Measurements from ENCODE around the gene CYTH1. TPM values are rescaled to one million over a fixed set of nuclear protein-coding genes. Genes with fewer than 3 reads are reported as not detected.

Gene CYTH1
- total RNA-seq, 2 experiments from 2014 or later = 145 to 149 TPM

DNA sequence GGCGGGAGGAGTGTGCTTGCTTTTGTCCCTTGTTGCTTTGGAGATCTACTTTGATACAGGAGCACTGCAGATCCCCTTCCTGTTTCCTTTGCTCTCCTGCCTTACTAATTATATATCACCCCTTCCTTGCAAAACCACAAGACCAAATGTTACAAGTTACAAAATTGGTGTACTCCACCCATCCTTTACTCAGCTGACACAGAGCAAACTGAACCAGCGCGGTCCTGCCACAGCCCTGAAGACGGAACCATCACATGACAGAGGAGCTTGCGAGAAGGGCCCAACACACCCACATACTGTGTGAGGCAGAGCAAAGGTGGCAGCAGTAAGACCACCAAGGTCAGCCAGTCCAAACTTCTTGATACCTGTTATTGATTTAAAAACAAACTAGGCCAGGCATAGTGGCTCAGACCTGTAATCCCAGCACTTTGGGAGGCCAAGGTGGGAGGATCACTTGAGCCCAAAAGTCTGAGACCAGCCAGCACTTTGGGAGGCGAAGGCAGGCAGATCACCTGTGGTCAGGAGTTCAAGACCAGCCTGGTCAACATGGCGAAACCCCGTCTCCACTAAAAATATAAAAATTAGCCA lies 33.2 kb downstream of the CYTH1 start:
- intact Hi-C loops (cut with micrococcal nuclease) = loop anchor here (1.0 to 5.0 kb wide), 7 partner anchors 10 to 157 kb away; no protein-coding TSS in a partner anchor
- H3K4me1 Mint-ChIP-seq (ENCODE audit: low read depth) = peaks cover 93% of the 10 kb centered on the region
- H3K27me3 Mint-ChIP-seq (ENCODE audit: low read depth) = no peaks in the 10 kb centered on the region
- DNase-seq = peak; percentile 84
- CTCF ChIA-PET = interaction anchor here (0.9 to 2.2 kb wide), 8 partner anchors 9 to 40 kb away, joined by 3 to 9 read pairs (median 4); no protein-coding TSS in a partner anchor
- no peaks in the 10 kb centered on the region for H3K9me3 Mint-ChIP-seq
- peak overlapping the region; percentile 65 for H3K4me3 Mint-ChIP-seq
- H3K36me3 Mint-ChIP-seq (ENCODE audit: low read depth) = peaks cover 1% of the 10 kb centered on the region
- peak overlapping the region; percentile 95 for H3K27ac Mint-ChIP-seq

DNA sequence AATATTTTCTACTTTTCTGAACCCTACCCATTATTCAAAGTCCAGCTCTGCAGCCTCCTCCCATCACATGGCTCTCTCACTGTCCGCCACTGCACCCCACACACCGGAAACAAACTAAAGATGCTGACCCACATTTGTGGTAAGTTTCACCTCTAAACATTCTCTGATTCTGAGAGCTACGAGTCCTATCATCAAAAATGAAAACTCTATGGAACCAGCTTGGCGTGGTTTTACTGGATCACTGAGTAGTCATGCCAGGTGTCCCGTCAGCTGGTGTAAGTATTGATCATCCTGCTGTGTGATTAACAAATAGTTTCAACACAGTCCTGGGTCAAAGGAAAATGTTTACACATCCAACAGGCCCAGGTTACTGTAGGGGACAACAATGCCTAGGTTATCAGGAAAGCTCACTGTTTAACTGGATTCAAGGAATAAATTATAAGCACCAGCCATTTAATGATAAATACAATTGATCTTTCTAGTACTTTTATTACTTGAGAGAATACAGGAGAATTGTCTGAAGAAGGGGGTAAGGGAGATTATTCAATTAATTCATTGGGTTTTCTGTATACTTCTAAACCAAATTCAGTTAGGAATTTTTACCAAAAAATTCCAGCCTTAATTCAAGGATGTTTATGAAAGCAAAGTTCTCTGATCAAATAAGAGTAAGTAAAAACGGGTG lies 33.9 kb downstream of the CYTH1 start:
- Mint-ChIP-seq H3K9me3 (no peaks in the 10 kb centered on the region), H3K4me3 (peak overlapping the region; percentile 65), H3K27me3 (ENCODE audit: low read depth) (no peaks in the 10 kb centered on the region), H3K36me3 (ENCODE audit: low read depth) (peaks cover 3% of the 10 kb centered on the region), H3K4me1 (ENCODE audit: low read depth) (peaks cover 95% of the 10 kb centered on the region), H3K27ac (peak overlapping the region; percentile 95)
- peak; percentile 77 for DNase-seq
- CTCF ChIA-PET = interaction anchor here (0.7 to 2.2 kb wide), 9 partner anchors 8 to 259 kb away, joined by 4 to 14 read pairs (median 5); no protein-coding TSS in a partner anchor
- intact Hi-C loops (cut with micrococcal nuclease) = loop anchor here (1.0 to 5.0 kb wide), 7 partner anchors 11 to 156 kb away; no protein-coding TSS in a partner anchor

GRCh38 chr17:78747488-78747887 lies 34.6 kb downstream of the CYTH1 start:
- Mint-ChIP-seq H3K4me1 (ENCODE audit: low read depth) (peaks cover 94% of the 10 kb centered on the region), H3K9me3 (no peaks in the 10 kb centered on the region), H3K36me3 (ENCODE audit: low read depth) (peaks cover 6% of the 10 kb centered on the region), H3K27me3 (ENCODE audit: low read depth) (no peaks in the 10 kb centered on the region), H3K4me3 (peak overlapping the region; percentile 49), H3K27ac (peak overlapping the region; percentile 95)
- intact Hi-C loops (cut with micrococcal nuclease) = loop anchor here (5.0 kb wide), 2 partner anchors 80 to 155 kb away; no protein-coding TSS in a partner anchor
- CTCF ChIA-PET = interaction anchor here (0.7 to 2.2 kb wide), 8 partner anchors 10 to 258 kb away, joined by 3 to 14 read pairs (median 4); no protein-coding TSS in a partner anchor
- peak; percentile 58 for DNase-seq

GRCh38 chr17:78746949-78747269 lies 35.2 kb downstream of the CYTH1 start:
- Mint-ChIP-seq H3K36me3 (ENCODE audit: low read depth) (peaks cover 6% of the 10 kb centered on the region), H3K27me3 (ENCODE audit: low read depth) (no peaks in the 10 kb centered on the region), H3K4me1 (ENCODE audit: low read depth) (peaks cover 94% of the 10 kb centered on the region), H3K4me3 (peak overlapping the region; percentile 49), H3K27ac (peak overlapping the region; percentile 95), H3K9me3 (no peaks in the 10 kb centered on the region)
- intact Hi-C loops (cut with micrococcal nuclease) = loop anchor here (5.0 kb wide), 2 partner anchors 80 to 155 kb away; no protein-coding TSS in a partner anchor
- CTCF ChIA-PET = interaction anchor here (0.7 to 2.0 kb wide), 10 partner anchors 10 to 58 kb away, joined by 3 to 14 read pairs (median 4); no protein-coding TSS in a partner anchor
- no peak for DNase-seq

DNA sequence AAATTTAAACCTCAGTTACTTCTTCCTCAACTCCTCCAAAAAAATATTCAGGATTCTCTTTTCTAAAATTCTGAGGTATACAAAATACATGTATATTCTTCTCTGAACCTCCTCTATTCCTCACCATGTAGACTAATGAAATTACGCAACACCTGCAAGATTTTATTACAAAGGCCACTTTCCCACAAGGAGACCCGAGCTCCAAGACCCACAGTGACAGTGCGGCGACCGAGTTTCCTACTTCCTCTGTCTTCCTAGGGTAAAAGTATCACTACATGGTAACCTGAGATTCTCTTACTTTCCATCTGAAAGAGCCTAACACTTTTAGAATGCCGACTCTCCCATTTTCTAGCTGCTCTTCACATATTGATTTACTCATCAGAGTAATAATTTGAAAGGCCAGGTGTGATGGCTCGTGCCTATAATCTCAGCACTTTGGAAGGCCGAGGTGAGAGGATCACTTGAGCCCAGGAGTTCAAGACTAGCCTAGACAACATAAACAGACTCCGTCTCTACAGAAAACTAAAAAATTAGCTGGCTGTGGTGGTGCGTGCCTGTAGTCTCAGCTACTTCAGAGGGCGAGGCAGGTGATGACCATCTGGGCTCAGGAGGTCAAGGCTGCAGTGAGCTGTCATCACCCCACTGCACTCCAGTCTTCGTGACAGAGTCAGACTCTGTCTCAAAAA lies 35.7 kb downstream of the CYTH1 start:
- Mint-ChIP-seq H3K9me3 (no peaks in the 10 kb centered on the region), H3K36me3 (ENCODE audit: low read depth) (peaks cover 7% of the 10 kb centered on the region), H3K4me3 (peak overlapping the region; percentile 2), H3K27ac (peak overlapping the region; percentile 95), H3K4me1 (ENCODE audit: low read depth) (peaks cover 94% of the 10 kb centered on the region), H3K27me3 (ENCODE audit: low read depth) (no peaks in the 10 kb centered on the region)
- CTCF ChIA-PET = interaction anchor here (0.7 to 2.0 kb wide), 12 partner anchors 9 to 57 kb away, joined by 3 to 14 read pairs (median 4); no protein-coding TSS in a partner anchor
- intact Hi-C loops (cut with micrococcal nuclease) = loop anchor here (5.0 kb wide), 2 partner anchors 79 to 154 kb away; no protein-coding TSS in a partner anchor
- DNase-seq = peak; percentile 4

DNA sequence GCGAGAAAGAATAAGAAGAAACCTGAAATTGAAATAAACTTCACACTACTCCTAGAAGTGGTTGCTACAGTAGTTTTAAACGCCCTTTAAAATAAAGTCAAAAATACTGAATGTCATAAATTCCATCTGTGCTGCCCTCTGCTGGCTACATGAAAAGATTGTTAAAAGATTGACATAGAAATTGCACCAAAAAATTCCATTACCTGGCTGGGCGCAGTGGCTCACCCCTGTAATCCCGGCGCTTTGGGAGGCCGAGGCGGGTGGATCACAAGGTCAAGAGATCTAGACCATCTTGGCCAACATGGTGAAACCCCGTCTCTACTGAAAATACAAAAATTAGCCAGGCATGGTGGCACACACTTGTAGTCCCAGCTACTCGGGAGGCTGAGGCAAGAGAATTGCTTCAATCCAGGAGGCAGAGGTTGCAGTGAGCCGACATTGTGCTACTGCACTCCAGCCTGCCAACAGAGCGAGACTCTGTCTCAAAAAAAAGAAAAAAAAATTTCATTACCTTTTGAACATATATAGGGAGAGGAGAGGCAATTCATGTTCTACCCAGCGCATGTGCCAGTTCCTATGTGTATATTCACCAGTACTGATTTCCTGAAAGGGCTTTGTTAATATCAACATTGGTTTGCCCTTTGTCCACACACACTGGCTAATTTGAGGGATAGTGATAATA lies 36.5 kb downstream of the CYTH1 start:
- H3K9me3 Mint-ChIP-seq = no peaks in the 10 kb centered on the region
- peak overlapping the region; percentile 95 for H3K27ac Mint-ChIP-seq
- DNase-seq = peak; percentile 72
- CTCF ChIA-PET = interaction anchor here (0.9 to 2.0 kb wide), 6 partner anchors 17 to 44 kb away, joined by 3 to 11 read pairs (median 4); no protein-coding TSS in a partner anchor
- no peaks in the 10 kb centered on the region for H3K27me3 Mint-ChIP-seq (ENCODE audit: low read depth)
- H3K4me1 Mint-ChIP-seq (ENCODE audit: low read depth) = peaks cover 91% of the 10 kb centered on the region
- peaks cover 7% of the 10 kb centered on the region for H3K36me3 Mint-ChIP-seq (ENCODE audit: low read depth)
- intact Hi-C loops (cut with micrococcal nuclease) = loop anchor here (1.0 to 5.0 kb wide), 5 partner anchors 9 to 248 kb away; no protein-coding TSS in a partner anchor
- H3K4me3 Mint-ChIP-seq = peak overlapping the region; percentile 8

GRCh38 chr17:78742901-78743300 lies 39.2 kb downstream of the CYTH1 start:
- Mint-ChIP-seq H3K9me3 (no peaks in the 10 kb centered on the region), H3K36me3 (ENCODE audit: low read depth) (peaks cover 10% of the 10 kb centered on the region), H3K27me3 (ENCODE audit: low read depth) (no peaks in the 10 kb centered on the region), H3K4me1 (ENCODE audit: low read depth) (peaks cover 94% of the 10 kb centered on the region), H3K4me3 (no peak overlapping the region), H3K27ac (peak overlapping the region; percentile 95)
- CTCF ChIA-PET = interaction anchor here (1.1 to 2.7 kb wide), 7 partner anchors 10 to 36 kb away, joined by 3 to 14 read pairs (median 7); no protein-coding TSS in a partner anchor
- intact Hi-C loops (cut with micrococcal nuclease) = no loop called here
- DNase-seq = no peak

GRCh38 chr17:78741644-78742284 lies 40.3 kb downstream of the CYTH1 start:
- intact Hi-C loops (cut with micrococcal nuclease) = no loop called here
- H3K4me3 Mint-ChIP-seq = peak overlapping the region; percentile 50

GRCh38 chr17:78739331-78739931 lies 42.6 kb downstream of the CYTH1 start:
- Mint-ChIP-seq H3K36me3 (ENCODE audit: low read depth) (peaks cover 11% of the 10 kb centered on the region), H3K4me3 (peak overlapping the region; percentile 2)
- CTCF ChIA-PET = interaction anchor here (1.0 to 2.5 kb wide), 4 partner anchors 9 to 41 kb away, joined by 3 to 10 read pairs (median 4); no protein-coding TSS in a partner anchor

More at GRCh38 chr17:78741644-78742284, 40.3 kb downstream of the CYTH1 start:
- H3K27ac Mint-ChIP-seq = peak overlapping the region; percentile 84
- CTCF ChIA-PET = interaction anchor here (0.9 to 2.7 kb wide), 10 partner anchors 16 to 296 kb away, joined by 3 to 14 read pairs (median 4); no protein-coding TSS in a partner anchor
- no peaks in the 10 kb centered on the region for H3K27me3 Mint-ChIP-seq (ENCODE audit: low read depth)
- DNase-seq = no peak
- peaks cover 95% of the 10 kb centered on the region for H3K4me1 Mint-ChIP-seq (ENCODE audit: low read depth)
- peaks cover 10% of the 10 kb centered on the region for H3K36me3 Mint-ChIP-seq (ENCODE audit: low read depth)
- H3K9me3 Mint-ChIP-seq = no peaks in the 10 kb centered on the region

GRCh38 chr17:78738698-78739097 lies 43.4 kb downstream of the CYTH1 start:
- H3K4me3 Mint-ChIP-seq = no peak overlapping the region
- H3K9me3 Mint-ChIP-seq = no peaks in the 10 kb centered on the region
- no peak for DNase-seq
- H3K36me3 Mint-ChIP-seq (ENCODE audit: low read depth) = peaks cover 10% of the 10 kb centered on the region
- CTCF ChIA-PET = interaction anchor here (1.2 to 3.0 kb wide), 4 partner anchors 9 to 30 kb away, joined by 4 to 14 read pairs (median 7); no protein-coding TSS in a partner anchor
- intact Hi-C loops (cut with micrococcal nuclease) = loop anchor here (5.0 kb wide), 2 partner anchors 39 to 486 kb away; no protein-coding TSS in a partner anchor
- no peaks in the 10 kb centered on the region for H3K27me3 Mint-ChIP-seq (ENCODE audit: low read depth)
- peak overlapping the region; percentile 57 for H3K27ac Mint-ChIP-seq
- peaks cover 86% of the 10 kb centered on the region for H3K4me1 Mint-ChIP-seq (ENCODE audit: low read depth)

More at GRCh38 chr17:78739331-78739931, 42.6 kb downstream of the CYTH1 start:
- DNase-seq = peak; percentile 12
- peaks cover 89% of the 10 kb centered on the region for H3K4me1 Mint-ChIP-seq (ENCODE audit: low read depth)
- intact Hi-C loops (cut with micrococcal nuclease) = loop anchor here (5.0 kb wide), 2 partner anchors 38 to 487 kb away; no protein-coding TSS in a partner anchor
- H3K27me3 Mint-ChIP-seq (ENCODE audit: low read depth) = no peaks in the 10 kb centered on the region
- H3K27ac Mint-ChIP-seq = peak overlapping the region; percentile 57
- no peaks in the 10 kb centered on the region for H3K9me3 Mint-ChIP-seq

All from activated naive CD4-positive, alpha-beta T cell treated with anti-CD3 and anti-CD28 coated beads for 36 hours (primary cell).